HG03354 (cell line): ENCODE results near the gene TMEM31.
"Not testable (repeated sequence)": the region's sequence is repeated elsewhere in the genome, so short reads cannot be mapped to it uniquely, and the experiment has no call there.

ENCODE experiments used
- ATAC-seq: cut with Tn5 transposase; IDR thresholded peaks from one replicate; pipeline ENCODE4 v1.9.1; 2021; ENCODE audit warnings: mild to moderate bottlenecking; ENCODE audit not compliant: unreplicated experiment, poor library complexity, severe bottlenecking

TMEM31 gene

DNA sequence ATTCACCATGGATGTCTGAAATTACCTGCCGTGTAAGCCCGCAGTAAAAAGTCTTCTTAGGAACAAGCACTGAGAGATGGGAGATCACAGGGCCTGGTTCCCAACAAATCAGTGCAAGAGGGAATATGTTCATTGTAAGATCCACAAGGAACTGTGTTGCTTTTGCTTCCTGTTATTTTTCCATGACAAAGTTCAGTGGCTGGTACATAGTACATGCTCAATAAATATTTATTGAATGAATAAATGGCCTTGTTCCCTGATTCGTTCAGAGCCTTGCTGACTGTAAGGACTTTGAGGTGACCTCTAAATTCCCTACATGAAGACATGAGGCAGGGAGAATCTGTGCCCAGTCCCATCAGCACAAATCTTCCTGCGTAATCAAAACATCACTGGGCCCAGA lies 7.4 kb downstream of the TMEM31 start:
- ATAC-seq = no peak

- no peak for ATAC-seq
Measured at GRCh38 chrX:103722505-103722904, 11.8 kb downstream of the TMEM31 start.

- no peak for ATAC-seq
Measured at GRCh38 chrX:103726477-103726876, 15.8 kb downstream of the TMEM31 start.

- ATAC-seq = no peak
Measured at GRCh38 chrX:103727115-103727514, 16.4 kb downstream of the TMEM31 start.

DNA sequence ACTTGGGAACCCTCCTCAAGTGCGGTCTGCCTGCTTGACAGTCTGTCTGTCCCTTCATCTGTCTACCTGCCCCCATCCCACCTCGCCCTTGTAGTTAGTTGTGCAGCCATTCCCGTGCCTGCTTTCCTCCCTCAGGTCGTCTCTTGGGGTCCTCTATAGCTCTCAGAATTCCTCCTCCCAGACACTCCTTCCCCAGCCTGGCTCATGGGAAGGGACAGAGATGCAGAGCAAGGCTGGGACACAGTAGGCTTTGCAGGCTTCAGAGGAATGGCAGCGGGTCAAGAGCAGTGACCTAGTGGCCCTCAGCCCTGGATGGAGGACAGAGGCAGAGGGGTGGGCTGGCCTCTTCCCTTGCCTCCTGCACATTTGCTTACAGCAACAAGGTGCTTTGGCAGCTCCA lies 18.3 kb downstream of the TMEM31 start:
- ATAC-seq = no peak

DNA sequence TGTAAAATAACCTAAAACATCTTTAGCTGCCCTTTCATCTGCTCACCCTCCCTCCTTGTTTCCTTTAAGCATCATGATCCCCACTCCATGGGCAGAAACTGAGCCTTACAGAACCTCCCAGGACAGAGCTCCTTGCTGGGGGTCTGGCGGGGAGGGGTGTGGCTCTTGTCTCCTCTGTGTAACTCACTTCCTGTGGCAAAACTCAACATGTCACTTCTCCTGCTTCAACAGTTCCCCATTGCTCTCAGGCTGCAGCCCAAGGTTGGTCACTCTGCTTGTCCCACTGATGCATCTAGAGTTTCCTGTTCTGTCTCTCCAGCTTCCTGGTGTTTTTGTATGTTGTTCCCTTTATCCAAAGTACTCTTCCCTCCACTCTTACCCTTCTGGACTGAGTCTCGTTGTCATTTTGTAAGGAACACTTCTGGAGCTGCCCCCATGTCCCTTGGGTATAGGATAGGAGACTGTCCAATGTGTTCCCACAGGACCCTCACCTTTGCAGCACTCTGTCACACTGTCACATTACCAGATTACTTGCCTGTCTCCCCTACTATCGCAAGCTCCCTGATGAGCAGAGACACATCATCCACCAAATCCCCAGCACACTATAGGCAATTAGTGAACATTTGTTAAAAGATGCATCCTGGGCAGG lies 19.6 kb downstream of the TMEM31 start:
- no peak for ATAC-seq

DNA sequence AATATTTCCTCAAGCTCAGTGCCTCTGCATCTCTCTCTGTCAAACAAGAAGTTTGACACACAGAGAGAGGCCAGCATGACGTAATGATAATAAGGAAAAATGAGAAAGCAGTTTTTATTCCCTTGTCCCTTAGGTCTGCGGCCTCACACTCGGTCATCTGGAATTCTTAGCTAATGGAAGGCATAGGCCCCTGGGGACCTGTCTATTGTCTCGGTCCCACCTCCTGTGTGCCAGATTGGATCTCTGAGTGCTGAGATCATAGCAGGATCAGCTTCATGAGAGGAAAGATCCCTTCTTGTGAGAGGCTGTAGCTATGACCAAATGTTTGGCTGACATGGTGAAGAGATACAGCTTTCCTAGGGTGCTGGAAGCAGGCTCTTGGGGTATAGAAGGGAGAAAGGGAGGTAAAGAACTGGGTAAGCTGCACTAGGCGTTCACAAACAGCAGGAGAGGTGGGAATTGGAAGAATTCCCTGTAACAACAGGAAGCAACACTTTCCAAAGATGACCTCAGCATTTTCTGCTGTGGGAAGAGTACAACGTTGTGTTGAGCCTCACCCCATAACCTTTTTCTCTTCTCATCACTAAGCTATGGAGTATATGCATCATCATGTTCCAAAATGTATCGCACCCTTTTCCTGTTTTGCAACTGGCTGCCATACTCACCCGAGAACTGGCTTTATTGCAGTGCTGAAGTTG lies 20.2 kb downstream of the TMEM31 start:
- no peak for ATAC-seq

DNA sequence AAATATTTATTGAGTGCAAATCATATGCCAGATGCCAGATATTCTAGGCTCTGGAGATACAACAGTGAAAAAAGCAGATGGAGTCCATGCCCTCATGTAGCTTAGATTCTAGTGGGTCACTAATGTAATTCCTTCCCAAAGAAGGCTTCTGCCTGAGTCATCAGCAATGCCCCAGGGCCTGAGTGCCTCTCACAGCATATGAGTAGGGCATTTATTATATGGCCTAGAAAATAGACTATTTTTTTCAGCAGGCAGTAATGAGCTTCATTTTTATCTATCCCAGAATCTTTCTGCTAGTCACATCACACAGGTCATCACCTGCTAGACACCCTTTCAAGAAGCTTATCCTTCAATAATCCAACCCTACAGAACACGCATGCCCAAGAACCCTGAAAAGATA lies 22.3 kb downstream of the TMEM31 start:
- ATAC-seq = no peak

GRCh38 chrX:103734125-103734760 lies 23.5 kb downstream of the TMEM31 start:
- ATAC-seq = no peak

GRCh38 chrX:103737696-103738095 lies 27.0 kb downstream of the TMEM31 start:
- ATAC-seq = no peak

- no peak for ATAC-seq
Measured at GRCh38 chrX:103739421-103739820, 28.7 kb downstream of the TMEM31 start.

GRCh38 chrX:103741879-103742278 lies 31.2 kb downstream of the TMEM31 start:
- no peak for ATAC-seq

GRCh38 chrX:103742339-103742738 lies 31.6 kb downstream of the TMEM31 start:
- no peak for ATAC-seq

DNA sequence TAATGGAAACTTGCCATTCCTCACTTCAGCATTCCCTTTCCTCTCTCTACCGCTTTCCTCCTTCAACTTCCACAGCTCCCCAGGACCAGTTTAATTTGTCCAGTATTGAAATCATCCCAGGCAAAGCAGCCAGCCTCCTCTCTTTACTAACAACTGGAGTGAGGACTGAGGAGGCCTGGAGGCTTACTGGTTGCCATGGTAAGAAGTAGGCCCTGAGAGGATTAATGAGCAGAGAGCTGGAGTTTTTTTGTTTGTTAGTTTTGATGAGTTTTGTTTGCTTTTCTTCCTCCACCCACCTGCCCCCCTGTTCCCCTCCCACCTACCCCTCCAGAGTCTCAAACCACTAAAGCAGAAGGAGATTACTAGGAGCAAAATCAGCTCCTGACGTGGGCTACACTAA lies 36.5 kb downstream of the TMEM31 start:
- no peak for ATAC-seq

DNA sequence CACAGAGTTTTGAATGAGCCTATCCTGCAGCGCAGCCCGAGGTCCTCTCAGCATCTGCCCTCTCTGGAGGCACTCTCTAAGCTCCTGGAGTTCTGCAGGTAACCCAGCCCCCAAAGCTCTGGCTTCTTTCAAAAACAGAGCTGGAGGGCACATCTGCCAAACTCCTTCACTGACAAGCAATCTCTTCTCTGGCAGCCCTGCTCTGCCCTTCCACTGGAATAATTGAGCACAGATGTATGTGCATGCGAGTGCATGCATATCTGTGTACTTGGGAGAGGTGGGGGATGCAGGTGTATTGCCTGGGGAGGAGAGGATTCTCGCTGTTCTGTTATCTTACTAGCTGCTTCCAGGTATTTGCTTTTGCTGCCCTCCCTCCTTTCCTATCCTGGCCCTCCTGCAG lies 43.7 kb downstream of the TMEM31 start:
- no peak for ATAC-seq

DNA sequence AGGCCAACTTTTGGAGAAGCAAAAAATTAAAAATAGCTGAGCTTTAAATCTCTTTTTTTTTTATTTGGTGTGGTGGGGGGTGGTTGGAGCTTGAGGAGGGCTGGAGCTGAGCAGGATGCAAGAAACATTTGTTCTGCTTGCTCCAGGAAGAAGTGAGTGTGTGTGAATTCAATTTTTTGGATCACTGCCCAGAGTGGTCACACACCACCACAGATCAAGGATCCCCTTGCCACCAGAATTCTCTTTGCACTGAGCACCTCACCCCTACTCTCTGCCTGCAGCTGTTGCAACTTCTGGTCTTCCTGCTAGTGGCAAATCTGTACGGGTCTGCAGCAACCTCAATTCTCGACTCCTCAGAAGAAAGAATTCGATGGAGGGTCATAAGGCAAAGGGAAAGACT lies 46.0 kb downstream of the TMEM31 start:
- no peak for ATAC-seq

DNA sequence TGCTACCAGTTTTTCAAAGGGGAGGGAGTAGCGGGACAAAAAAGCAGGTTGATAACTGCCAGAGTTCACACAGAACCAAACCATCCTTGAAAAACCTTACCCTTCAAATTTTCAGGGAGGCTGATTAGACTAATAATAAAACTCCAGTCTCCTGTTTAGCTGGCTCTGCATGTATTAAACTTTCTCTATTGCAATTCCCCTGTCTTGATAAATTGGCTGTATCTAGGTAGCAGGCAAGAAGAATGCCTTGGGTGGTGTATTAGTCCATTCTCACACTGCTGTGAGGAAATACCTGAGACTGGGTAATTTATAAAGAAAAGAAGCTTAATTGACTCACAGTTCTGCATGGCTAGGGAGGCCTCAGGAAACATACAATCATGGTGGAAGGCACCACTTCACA lies 47.8 kb downstream of the TMEM31 start:
- ATAC-seq = no peak

GRCh38 chrX:103763541-103763940 lies 52.8 kb downstream of the TMEM31 start:
- not testable (repeated sequence) for ATAC-seq
